ENCODE data around the gene CDHR3.

DNA sequence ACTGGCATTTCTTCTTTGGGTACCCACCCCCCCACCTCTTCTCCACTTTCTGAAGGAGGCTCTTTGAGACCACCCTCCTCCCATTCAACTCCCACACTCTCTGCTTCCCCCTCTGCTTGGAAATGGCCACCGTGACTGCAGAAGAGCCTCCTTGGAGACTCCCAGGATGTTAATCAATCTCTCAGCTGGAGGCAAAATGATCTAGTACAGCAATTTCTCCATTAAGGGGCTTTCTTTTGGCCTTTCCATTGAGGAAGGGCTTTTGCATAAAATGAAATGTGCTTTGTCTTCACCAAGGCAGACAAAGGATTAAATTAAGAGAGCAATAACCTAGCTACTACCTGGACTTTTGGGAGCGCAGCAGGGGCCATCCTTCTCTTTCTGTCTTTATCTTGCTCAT, 26.1 kb downstream of the CDHR3 start:
- TF ChIP-seq CTCF (IDR thresholded peaks at IDR 0.05; ENCODE audit: insufficient read depth, low read length, poor library complexity, severe bottlenecking) (no peak), EZH2phosphoT487 (conservative IDR thresholded peaks at IDR 0.05; ENCODE audit: low read length) (no peak)

Data from SU-DHL-6 (cell line).